Endodermal cell (in vitro differentiated cells): Measurements from ENCODE around the gene SCAMP1. TPM values are rescaled to one million over a fixed set of nuclear protein-coding genes. Genes with fewer than 3 reads are reported as not detected.

ENCODE experiments used
- DNase-seq: peaks from one replicate; pipeline ENCODE4 v3.0.0-alpha.2; 2017
- H3K27ac ChIP-seq: 2 replicates; pipeline ENCODE4 v1.5.1; 2013; ENCODE audit warnings: mild to moderate bottlenecking, low read depth, low read length, moderate library complexity
- H3K27me3 ChIP-seq: 2 replicates; pipeline ENCODE4 v1.6.1; 2013; ENCODE audit warnings: mild to moderate bottlenecking, low read length, moderate library complexity; ENCODE audit not compliant: insufficient read depth, control insufficient read depth, poor library complexity, severe bottlenecking
- H3K36me3 ChIP-seq: 2 replicates; pipeline ENCODE4 v1.7.0; 2013; ENCODE audit warnings: mild to moderate bottlenecking, low read length, moderate library complexity; ENCODE audit not compliant: control insufficient read depth, insufficient read depth
- H3K4me1 ChIP-seq: one replicate; pipeline ENCODE4 v1.7.0; 2013; ENCODE audit warnings: low read length; ENCODE audit not compliant: control insufficient read depth, insufficient read depth
- H3K4me3 ChIP-seq: 2 replicates; pipeline ENCODE4 v1.5.1; 2013; ENCODE audit warnings: mild to moderate bottlenecking, low read length, moderate library complexity
- H3K9ac ChIP-seq: 2 replicates; pipeline ENCODE4 v1.6.1; 2013; ENCODE audit warnings: mild to moderate bottlenecking, low read length, moderate library complexity; ENCODE audit not compliant: poor library complexity, severe bottlenecking; ENCODE audit errors: extremely low read depth
- H3K9me3 ChIP-seq: 2 replicates; pipeline ENCODE4 v1.6.1; 2013; ENCODE audit warnings: mild to moderate bottlenecking, low read length, moderate library complexity; ENCODE audit not compliant: control insufficient read depth
- H3K27ac Mint-ChIP-seq: 2 replicates; pipeline ENCODE4 v1.8.0; 2020; ENCODE audit warnings: mixed read lengths
- H3K27me3 Mint-ChIP-seq: 2 replicates; pipeline ENCODE4 v1.8.0; 2021; ENCODE audit warnings: mild to moderate bottlenecking, mixed read lengths; ENCODE audit not compliant: insufficient read depth
- H3K36me3 Mint-ChIP-seq: 2 replicates; pipeline ENCODE4 v1.8.0; 2020; ENCODE audit warnings: low read depth, mixed read lengths
- H3K4me1 Mint-ChIP-seq: 2 replicates; pipeline ENCODE4 v1.8.0; 2020; ENCODE audit warnings: mixed read lengths
- H3K4me3 Mint-ChIP-seq: 2 replicates; pipeline ENCODE4 v1.8.0; 2020; ENCODE audit warnings: mild to moderate bottlenecking, moderate library complexity, mixed read lengths
- H3K9me3 Mint-ChIP-seq: 2 replicates; pipeline ENCODE4 v1.8.0; 2020; ENCODE audit warnings: mild to moderate bottlenecking, mixed read lengths
- WGBS, 2 experiments: methylation state at CpG; one replicate each; pipeline versions ENCODE4 v1.1.5 to v1.1.7; 2013; ENCODE audit warnings: missing lambda C conversion rate in 2 of 2, mixed read lengths in 1 of 2; ENCODE audit not compliant: insufficient coverage in 1 of 2, insufficient read length in 1 of 2; 5-methylcytosine and 5-hydroxymethylcytosine counted together
- total RNA-seq, 2 donors: library from RNA; stranded (reverse); fragmentation: NEBNext Ultra II Directional in 1 of 2; extraction: Animal tissue kit (Norgen Biotek cat#: 25700) in 1 of 2; gene quantifications; 2 replicates in 1 of 2; 3 replicates in 1 of 2; pipeline ENCODE4 v1.2.1, GENCODE V29; 2021
- TF ChIP-seq, protein P1 (sequence below): fragments of 200-600 bp; sonication (generic); conservative IDR thresholded peaks from 2 replicates; pipeline ENCODE4 v1.5.0; 2021; ENCODE audit warnings: antibody characterized with exemption, mild to moderate bottlenecking

The SCAMP1 gene
- total RNA-seq, 2 donors from 2014 or later, result 53.3 to 56.4 TPM

- Mint-ChIP-seq H3K9me3 (no peaks in the 10 kb centered on the region), H3K36me3 (peaks cover 43% of the 10 kb centered on the region), H3K4me1 (peaks cover 21% of the 10 kb centered on the region), H3K27ac (no peak overlapping the region), H3K27me3 (no peaks in the 10 kb centered on the region), H3K4me3 (no peak overlapping the region)
- H3K9ac ChIP-seq, result no peak overlapping the region
- 95 to 100% methylated on average over 1 of the region's 1 CpG for WGBS, 2 experiments
- no peaks in the 10 kb centered on the region for H3K9me3 ChIP-seq
- H3K27me3 ChIP-seq, result no peaks in the 10 kb centered on the region
- TF ChIP-seq, protein P1, sequence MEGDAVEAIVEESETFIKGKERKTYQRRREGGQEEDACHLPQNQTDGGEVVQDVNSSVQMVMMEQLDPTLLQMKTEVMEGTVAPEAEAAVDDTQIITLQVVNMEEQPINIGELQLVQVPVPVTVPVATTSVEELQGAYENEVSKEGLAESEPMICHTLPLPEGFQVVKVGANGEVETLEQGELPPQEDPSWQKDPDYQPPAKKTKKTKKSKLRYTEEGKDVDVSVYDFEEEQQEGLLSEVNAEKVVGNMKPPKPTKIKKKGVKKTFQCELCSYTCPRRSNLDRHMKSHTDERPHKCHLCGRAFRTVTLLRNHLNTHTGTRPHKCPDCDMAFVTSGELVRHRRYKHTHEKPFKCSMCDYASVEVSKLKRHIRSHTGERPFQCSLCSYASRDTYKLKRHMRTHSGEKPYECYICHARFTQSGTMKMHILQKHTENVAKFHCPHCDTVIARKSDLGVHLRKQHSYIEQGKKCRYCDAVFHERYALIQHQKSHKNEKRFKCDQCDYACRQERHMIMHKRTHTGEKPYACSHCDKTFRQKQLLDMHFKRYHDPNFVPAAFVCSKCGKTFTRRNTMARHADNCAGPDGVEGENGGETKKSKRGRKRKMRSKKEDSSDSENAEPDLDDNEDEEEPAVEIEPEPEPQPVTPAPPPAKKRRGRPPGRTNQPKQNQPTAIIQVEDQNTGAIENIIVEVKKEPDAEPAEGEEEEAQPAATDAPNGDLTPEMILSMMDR, result no peak
- no peak overlapping the region for H3K4me3 ChIP-seq
- no peak overlapping the region for H3K27ac ChIP-seq
- DNase-seq, result no peak
- peaks cover 3% of the 10 kb centered on the region for H3K4me1 ChIP-seq
- peaks cover 32% of the 10 kb centered on the region for H3K36me3 ChIP-seq
These were observed 56.4 kb downstream of the SCAMP1 start for GRCh38 chr5:78416677-78417425.

DNA sequence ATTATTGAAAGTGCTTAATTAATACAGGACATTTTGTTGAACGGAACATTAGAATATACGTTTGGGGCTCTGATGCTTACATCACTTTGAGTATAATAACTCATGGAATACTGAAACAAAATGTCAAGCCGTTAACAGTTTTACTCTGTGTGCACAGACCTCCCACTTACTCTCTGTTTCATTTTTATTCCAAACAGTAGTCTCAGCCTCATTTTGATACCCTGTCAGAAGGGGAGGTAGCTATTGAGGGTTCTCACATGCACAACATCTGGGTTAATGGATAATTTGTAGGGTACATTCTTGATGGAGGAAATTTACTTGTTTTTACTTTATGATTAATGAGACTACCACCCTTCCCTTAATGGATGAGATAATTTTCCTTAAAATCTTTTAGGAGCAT lies 59.0 kb downstream of the SCAMP1 start:
- Histone ChIP-seq H3K27me3 (no peaks in the 10 kb centered on the region), H3K9ac (no peak overlapping the region), H3K4me1 (peaks cover 3% of the 10 kb centered on the region), H3K36me3 (peaks cover 39% of the 10 kb centered on the region), H3K4me3 (no peak overlapping the region), H3K27ac (no peak overlapping the region), H3K9me3 (no peaks in the 10 kb centered on the region)
- TF ChIP-seq, protein P1, result no peak
- Mint-ChIP-seq H3K4me1 (peaks cover 13% of the 10 kb centered on the region), H3K27me3 (no peaks in the 10 kb centered on the region), H3K36me3 (peaks cover 54% of the 10 kb centered on the region), H3K4me3 (no peak overlapping the region), H3K9me3 (no peaks in the 10 kb centered on the region), H3K27ac (no peak overlapping the region)
- WGBS, 2 experiments, result 94 to 99% methylated on average over 3 of the region's 3 CpGs
- no peak for DNase-seq

DNA sequence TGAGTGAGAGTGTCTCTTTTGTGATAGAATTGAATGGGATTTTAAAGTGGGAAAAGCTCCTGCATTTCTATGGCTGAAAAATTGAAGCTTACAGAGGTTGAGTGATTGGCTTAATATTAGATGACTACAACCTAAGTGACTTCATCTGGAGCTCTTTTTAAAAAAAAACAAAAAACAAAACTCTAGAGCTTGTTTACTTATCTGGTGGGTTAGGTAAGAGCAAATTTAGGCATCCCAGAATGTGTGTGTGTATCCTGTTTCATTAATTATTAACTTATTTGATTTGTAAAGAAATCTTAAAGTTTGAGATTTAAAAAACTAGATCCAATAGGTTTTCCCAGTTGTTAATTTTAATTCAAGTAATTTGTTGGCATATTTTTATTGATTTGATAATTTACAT lies 60.1 kb downstream of the SCAMP1 start:
- Histone ChIP-seq H3K9ac (no peak overlapping the region), H3K4me1 (peaks cover 3% of the 10 kb centered on the region), H3K9me3 (no peaks in the 10 kb centered on the region), H3K27me3 (no peaks in the 10 kb centered on the region), H3K27ac (no peak overlapping the region), H3K4me3 (no peak overlapping the region), H3K36me3 (peaks cover 43% of the 10 kb centered on the region)
- peaks cover 56% of the 10 kb centered on the region for H3K36me3 Mint-ChIP-seq
- H3K27me3 Mint-ChIP-seq, result no peaks in the 10 kb centered on the region
- TF ChIP-seq, protein P1, result no peak
- peaks cover 13% of the 10 kb centered on the region for H3K4me1 Mint-ChIP-seq
- H3K27ac Mint-ChIP-seq, result no peak overlapping the region
- H3K4me3 Mint-ChIP-seq, result no peak overlapping the region
- no peaks in the 10 kb centered on the region for H3K9me3 Mint-ChIP-seq
- no peak for DNase-seq
